GM12801 (cell line): ENCODE results near the gene EPHA4.

Experiments used
- CTCF ChIP-seq: IDR thresholded peaks from one replicate; pipeline ENCODE4 v1.5.1; 2011; ENCODE audit warnings: control low read depth; ENCODE audit not compliant: insufficient read length; ENCODE audit errors: extremely low read depth

EPHA4 gene

GRCh38 chr2:221389904-221390303 is 182.2 kb downstream of the EPHA4 start:
- no peak for TF ChIP-seq CTCF

- TF ChIP-seq CTCF: no peak
These were observed 182.7 kb downstream of the EPHA4 start for GRCh38 chr2:221389421-221389820.

- TF ChIP-seq CTCF: no peak
These were observed 183.2 kb downstream of the EPHA4 start for GRCh38 chr2:221388891-221389290.

- TF ChIP-seq CTCF: no peak
These were observed 186.4 kb downstream of the EPHA4 start for GRCh38 chr2:221385716-221386115.

GRCh38 chr2:221381928-221382488 is 190.1 kb downstream of the EPHA4 start:
- TF ChIP-seq CTCF: no peak

- no peak for TF ChIP-seq CTCF
These were observed 191.4 kb downstream of the EPHA4 start for GRCh38 chr2:221380686-221381085.

- TF ChIP-seq CTCF: no peak
These were observed 192.0 kb downstream of the EPHA4 start for GRCh38 chr2:221380062-221380461.
